GM18909 (cell line): ENCODE results near the gene BUB3.
"Not testable (repeated sequence)": the region's sequence is repeated elsewhere in the genome, so short reads cannot be mapped to it uniquely, and the experiment has no call there.

Experiments used
- ATAC-seq: cut with Tn5 transposase; IDR thresholded peaks from one replicate; pipeline ENCODE4 v1.9.1; 2021; ENCODE audit warnings: mild to moderate bottlenecking; ENCODE audit not compliant: unreplicated experiment, poor library complexity

The BUB3 gene

GRCh38 chr10:123153486-123154091 is 613 bp upstream of the BUB3 start:
- ATAC-seq: no peak

- ATAC-seq: peak; percentile 49
These were observed 706 bp downstream of the BUB3 start for GRCh38 chr10:123154711-123155505.

GRCh38 chr10:123156078-123156477 is 1.9 kb downstream of the BUB3 start:
- no peak for ATAC-seq

GRCh38 chr10:123157210-123157609 is 3.0 kb downstream of the BUB3 start:
- no peak for ATAC-seq

GRCh38 chr10:123158682-123159081 is 4.5 kb downstream of the BUB3 start:
- ATAC-seq: no peak

- ATAC-seq: no peak
These were observed 6.2 kb downstream of the BUB3 start for GRCh38 chr10:123160311-123160980.

GRCh38 chr10:123164319-123164718 is 10.1 kb downstream of the BUB3 start:
- ATAC-seq: no peak

GRCh38 chr10:123165445-123166072 is 11.4 kb downstream of the BUB3 start:
- no peak for ATAC-seq

GRCh38 chr10:123166618-123167017 is 12.4 kb downstream of the BUB3 start:
- ATAC-seq: no peak

GRCh38 chr10:123170961-123171360 is 16.8 kb downstream of the BUB3 start:
- ATAC-seq: no peak

GRCh38 chr10:123171616-123172015 is 17.4 kb downstream of the BUB3 start:
- not testable (repeated sequence) for ATAC-seq

- no peak for ATAC-seq
These were observed 21.5 kb downstream of the BUB3 start for GRCh38 chr10:123175389-123176387.

- ATAC-seq: not testable (repeated sequence)
These were observed 24.2 kb downstream of the BUB3 start for GRCh38 chr10:123178390-123178789.

GRCh38 chr10:123180101-123181090 is 26.2 kb downstream of the BUB3 start:
- no peak for ATAC-seq

GRCh38 chr10:123183724-123184123 is 29.5 kb downstream of the BUB3 start:
- ATAC-seq: no peak

- ATAC-seq: no peak
These were observed 33.6 kb downstream of the BUB3 start for GRCh38 chr10:123187781-123188180.

- ATAC-seq: no peak
These were observed 37.7 kb downstream of the BUB3 start for GRCh38 chr10:123191886-123192285.

- ATAC-seq: no peak
These were observed 39.9 kb downstream of the BUB3 start for GRCh38 chr10:123194056-123194455.

- no peak for ATAC-seq
These were observed 46.3 kb downstream of the BUB3 start for GRCh38 chr10:123200531-123200930.
